HL-60/S4 treated with retinoic acid at 250 ng/mL for 4 days and 3 days (cell line): Measurements from ENCODE around the gene RAD50.
"Not testable (repeated sequence)": the region's sequence is repeated elsewhere in the genome, so short reads cannot be mapped to it uniquely, and the experiment has no call there.

Source experiments
- in situ Hi-C: fragments of 300-500 bp; cut with MboI; formaldehyde crosslinking; loops from 2 replicates; pipeline ENCODE4 v1.7.0; 2022; ENCODE audit warnings: low sequenced_read_pairs

RAD50 gene

GRCh38 chr5:132556763-132557477 is at the start of gene RAD50:
Gene RAD50, plus strand, starts transcription at chr5:132556977. Its CDS starts 348 bp downstream, at chr5:132557325.
- in situ Hi-C loops, result no loop called here

GRCh38 chr5:132510076-132510475 is 46.7 kb upstream of the RAD50 start:
- in situ Hi-C loops, result no loop called here

GRCh38 chr5:132513618-132514336 is 43.0 kb upstream of the RAD50 start:
- in situ Hi-C loops, result not testable (repeated sequence)

- in situ Hi-C loops, result not testable (repeated sequence)
These were observed 34.7 kb upstream of the RAD50 start for GRCh38 chr5:132522067-132522466.

- in situ Hi-C loops, result not testable (repeated sequence)
These were observed 31.9 kb upstream of the RAD50 start for GRCh38 chr5:132524877-132525276.

GRCh38 chr5:132525299-132525724 is 31.5 kb upstream of the RAD50 start:
- in situ Hi-C loops, result no loop called here

GRCh38 chr5:132526290-132526973 is 30.3 kb upstream of the RAD50 start:
- in situ Hi-C loops, result no loop called here

- in situ Hi-C loops, result no loop called here
These were observed 29.7 kb upstream of the RAD50 start for GRCh38 chr5:132526974-132527564.

- in situ Hi-C loops, result no loop called here
These were observed 28.8 kb upstream of the RAD50 start for GRCh38 chr5:132528021-132528420.

GRCh38 chr5:132528866-132529634 is 27.7 kb upstream of the RAD50 start:
- in situ Hi-C loops, result no loop called here

- in situ Hi-C loops, result no loop called here
These were observed 25.8 kb upstream of the RAD50 start for GRCh38 chr5:132530946-132531345.

- in situ Hi-C loops, result no loop called here
These were observed 17.1 kb upstream of the RAD50 start for GRCh38 chr5:132539716-132540115.

- in situ Hi-C loops, result no loop called here
These were observed 16.6 kb upstream of the RAD50 start for GRCh38 chr5:132540149-132540548.

GRCh38 chr5:132540764-132541163 is 16.0 kb upstream of the RAD50 start:
- in situ Hi-C loops, result no loop called here

- in situ Hi-C loops, result no loop called here
These were observed 13.1 kb upstream of the RAD50 start, which contains the start of gene IL5 for GRCh38 chr5:132543472-132544201. Gene IL5, minus strand, starts transcription at chr5:132543522. Its CDS starts 44 bp downstream, at chr5:132543478.

GRCh38 chr5:132546108-132546507 is 10.7 kb upstream of the RAD50 start:
- in situ Hi-C loops, result no loop called here

GRCh38 chr5:132547269-132547668 is 9.5 kb upstream of the RAD50 start:
- in situ Hi-C loops, result no loop called here

GRCh38 chr5:132548834-132549233 is 7.9 kb upstream of the RAD50 start:
- in situ Hi-C loops, result not testable (repeated sequence)

- in situ Hi-C loops, result no loop called here
These were observed 7.2 kb upstream of the RAD50 start for GRCh38 chr5:132549576-132549975.
